ENCODE results near the gene JCAD.

JCAD gene

GRCh38 chr10:29970012-29970396 lies 89.4 kb downstream of the JCAD start:
- TF ChIP-seq, protein P1, sequence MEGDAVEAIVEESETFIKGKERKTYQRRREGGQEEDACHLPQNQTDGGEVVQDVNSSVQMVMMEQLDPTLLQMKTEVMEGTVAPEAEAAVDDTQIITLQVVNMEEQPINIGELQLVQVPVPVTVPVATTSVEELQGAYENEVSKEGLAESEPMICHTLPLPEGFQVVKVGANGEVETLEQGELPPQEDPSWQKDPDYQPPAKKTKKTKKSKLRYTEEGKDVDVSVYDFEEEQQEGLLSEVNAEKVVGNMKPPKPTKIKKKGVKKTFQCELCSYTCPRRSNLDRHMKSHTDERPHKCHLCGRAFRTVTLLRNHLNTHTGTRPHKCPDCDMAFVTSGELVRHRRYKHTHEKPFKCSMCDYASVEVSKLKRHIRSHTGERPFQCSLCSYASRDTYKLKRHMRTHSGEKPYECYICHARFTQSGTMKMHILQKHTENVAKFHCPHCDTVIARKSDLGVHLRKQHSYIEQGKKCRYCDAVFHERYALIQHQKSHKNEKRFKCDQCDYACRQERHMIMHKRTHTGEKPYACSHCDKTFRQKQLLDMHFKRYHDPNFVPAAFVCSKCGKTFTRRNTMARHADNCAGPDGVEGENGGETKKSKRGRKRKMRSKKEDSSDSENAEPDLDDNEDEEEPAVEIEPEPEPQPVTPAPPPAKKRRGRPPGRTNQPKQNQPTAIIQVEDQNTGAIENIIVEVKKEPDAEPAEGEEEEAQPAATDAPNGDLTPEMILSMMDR (IDR thresholded peaks at IDR 0.05; ENCODE audit: low read depth, low read length), result no peak
- no peak for DNase-seq (ENCODE audit: extremely low read depth, low read depth)

GRCh38 chr10:29969255-29970011 lies 90.0 kb downstream of the JCAD start:
- TF ChIP-seq, protein P1 (IDR thresholded peaks at IDR 0.05; ENCODE audit: low read depth, low read length), result no peak
- no peak for DNase-seq (ENCODE audit: extremely low read depth, low read depth)

GRCh38 chr10:29968585-29968984 lies 90.8 kb downstream of the JCAD start:
- no peak for DNase-seq (ENCODE audit: extremely low read depth, low read depth)
- TF ChIP-seq, protein P1 (IDR thresholded peaks at IDR 0.05; ENCODE audit: low read depth, low read length), result no peak

GRCh38 chr10:29966269-29966668 lies 93.1 kb downstream of the JCAD start:
- TF ChIP-seq, protein P1 (IDR thresholded peaks at IDR 0.05; ENCODE audit: low read depth, low read length), result no peak
- no peak for DNase-seq (ENCODE audit: extremely low read depth, low read depth)

Data from AG09319 (cell line).